ENCODE data around the gene UBAC1.

UBAC1 gene

DNA sequence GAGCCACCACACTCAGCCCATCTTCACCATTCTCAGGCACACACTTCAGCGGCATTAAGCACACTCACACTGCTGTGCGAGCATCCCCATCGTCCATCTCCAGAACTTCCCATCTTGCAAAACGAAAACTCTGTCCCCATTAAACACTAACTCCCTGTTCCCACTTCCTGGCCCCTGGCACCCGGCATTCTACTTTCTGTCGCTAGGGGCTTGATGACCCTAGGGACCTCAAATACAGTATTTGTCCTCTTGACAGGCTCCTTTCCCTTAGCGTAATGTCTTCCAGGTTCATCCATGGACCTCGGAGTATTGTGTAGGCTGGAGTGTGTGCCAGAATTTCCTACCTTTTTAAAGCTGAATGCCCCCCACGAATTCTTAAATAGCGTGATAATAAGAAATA lies 14.7 kb upstream of the UBAC1 start:
- TF ChIP-seq FOXM1 (IDR thresholded peaks at IDR 0.05; ENCODE audit: borderline replicate concordance, low read depth) = no peak
- no peak for TF ChIP-seq YY1 (IDR thresholded peaks at IDR 0.05; ENCODE audit: low read depth)
- TF ChIP-seq, protein P1, sequence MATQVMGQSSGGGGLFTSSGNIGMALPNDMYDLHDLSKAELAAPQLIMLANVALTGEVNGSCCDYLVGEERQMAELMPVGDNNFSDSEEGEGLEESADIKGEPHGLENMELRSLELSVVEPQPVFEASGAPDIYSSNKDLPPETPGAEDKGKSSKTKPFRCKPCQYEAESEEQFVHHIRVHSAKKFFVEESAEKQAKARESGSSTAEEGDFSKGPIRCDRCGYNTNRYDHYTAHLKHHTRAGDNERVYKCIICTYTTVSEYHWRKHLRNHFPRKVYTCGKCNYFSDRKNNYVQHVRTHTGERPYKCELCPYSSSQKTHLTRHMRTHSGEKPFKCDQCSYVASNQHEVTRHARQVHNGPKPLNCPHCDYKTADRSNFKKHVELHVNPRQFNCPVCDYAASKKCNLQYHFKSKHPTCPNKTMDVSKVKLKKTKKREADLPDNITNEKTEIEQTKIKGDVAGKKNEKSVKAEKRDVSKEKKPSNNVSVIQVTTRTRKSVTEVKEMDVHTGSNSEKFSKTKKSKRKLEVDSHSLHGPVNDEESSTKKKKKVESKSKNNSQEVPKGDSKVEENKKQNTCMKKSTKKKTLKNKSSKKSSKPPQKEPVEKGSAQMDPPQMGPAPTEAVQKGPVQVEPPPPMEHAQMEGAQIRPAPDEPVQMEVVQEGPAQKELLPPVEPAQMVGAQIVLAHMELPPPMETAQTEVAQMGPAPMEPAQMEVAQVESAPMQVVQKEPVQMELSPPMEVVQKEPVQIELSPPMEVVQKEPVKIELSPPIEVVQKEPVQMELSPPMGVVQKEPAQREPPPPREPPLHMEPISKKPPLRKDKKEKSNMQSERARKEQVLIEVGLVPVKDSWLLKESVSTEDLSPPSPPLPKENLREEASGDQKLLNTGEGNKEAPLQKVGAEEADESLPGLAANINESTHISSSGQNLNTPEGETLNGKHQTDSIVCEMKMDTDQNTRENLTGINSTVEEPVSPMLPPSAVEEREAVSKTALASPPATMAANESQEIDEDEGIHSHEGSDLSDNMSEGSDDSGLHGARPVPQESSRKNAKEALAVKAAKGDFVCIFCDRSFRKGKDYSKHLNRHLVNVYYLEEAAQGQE (IDR thresholded peaks at IDR 0.05; ENCODE audit: low read depth) = no peak
- TF ChIP-seq TAF1 (IDR thresholded peaks at IDR 0.05; ENCODE audit: low read depth) = no peak
- no peak for TF ChIP-seq TEAD4 (IDR thresholded peaks at IDR 0.05)
- TF ChIP-seq CREB1 (IDR thresholded peaks at IDR 0.05; ENCODE audit: low read depth) = no peak
- TF ChIP-seq EP300 (IDR thresholded peaks at IDR 0.05; ENCODE audit: borderline replicate concordance) = no peak
- no peak for TF ChIP-seq EGR1 (IDR thresholded peaks at IDR 0.05)
- TF ChIP-seq TCF12 (IDR thresholded peaks at IDR 0.05; ENCODE audit: low read depth) = no peak
- TF ChIP-seq CEBPB (IDR thresholded peaks at IDR 0.05) = no peak

DNA sequence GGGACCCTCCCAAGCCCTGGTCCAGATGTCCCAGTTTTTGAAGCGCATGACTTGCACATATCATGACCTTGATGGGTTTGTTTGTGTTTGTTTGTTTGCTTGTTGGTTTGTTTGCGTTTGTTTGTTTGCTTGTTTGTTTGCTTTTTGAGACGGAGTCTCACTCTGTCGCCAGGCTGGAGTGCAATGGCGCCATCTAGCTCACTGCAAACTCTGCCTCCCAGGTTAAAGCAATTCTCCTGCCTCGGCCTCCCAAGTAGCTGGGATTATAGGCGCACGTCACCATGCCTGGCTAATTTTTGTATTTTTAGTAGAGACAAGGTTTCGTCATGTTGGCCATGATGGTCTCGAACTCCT lies 13.0 kb upstream of the UBAC1 start:
- TF ChIP-seq RAD21 (IDR thresholded peaks at IDR 0.05; ENCODE audit: low read depth) = peak; percentile 30; the same call in 1 of the 2 replicates
- TF ChIP-seq, protein P2, sequence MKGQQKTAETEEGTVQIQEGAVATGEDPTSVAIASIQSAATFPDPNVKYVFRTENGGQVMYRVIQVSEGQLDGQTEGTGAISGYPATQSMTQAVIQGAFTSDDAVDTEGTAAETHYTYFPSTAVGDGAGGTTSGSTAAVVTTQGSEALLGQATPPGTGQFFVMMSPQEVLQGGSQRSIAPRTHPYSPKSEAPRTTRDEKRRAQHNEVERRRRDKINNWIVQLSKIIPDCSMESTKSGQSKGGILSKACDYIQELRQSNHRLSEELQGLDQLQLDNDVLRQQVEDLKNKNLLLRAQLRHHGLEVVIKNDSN (IDR thresholded peaks at IDR 0.05) = no peak

DNA sequence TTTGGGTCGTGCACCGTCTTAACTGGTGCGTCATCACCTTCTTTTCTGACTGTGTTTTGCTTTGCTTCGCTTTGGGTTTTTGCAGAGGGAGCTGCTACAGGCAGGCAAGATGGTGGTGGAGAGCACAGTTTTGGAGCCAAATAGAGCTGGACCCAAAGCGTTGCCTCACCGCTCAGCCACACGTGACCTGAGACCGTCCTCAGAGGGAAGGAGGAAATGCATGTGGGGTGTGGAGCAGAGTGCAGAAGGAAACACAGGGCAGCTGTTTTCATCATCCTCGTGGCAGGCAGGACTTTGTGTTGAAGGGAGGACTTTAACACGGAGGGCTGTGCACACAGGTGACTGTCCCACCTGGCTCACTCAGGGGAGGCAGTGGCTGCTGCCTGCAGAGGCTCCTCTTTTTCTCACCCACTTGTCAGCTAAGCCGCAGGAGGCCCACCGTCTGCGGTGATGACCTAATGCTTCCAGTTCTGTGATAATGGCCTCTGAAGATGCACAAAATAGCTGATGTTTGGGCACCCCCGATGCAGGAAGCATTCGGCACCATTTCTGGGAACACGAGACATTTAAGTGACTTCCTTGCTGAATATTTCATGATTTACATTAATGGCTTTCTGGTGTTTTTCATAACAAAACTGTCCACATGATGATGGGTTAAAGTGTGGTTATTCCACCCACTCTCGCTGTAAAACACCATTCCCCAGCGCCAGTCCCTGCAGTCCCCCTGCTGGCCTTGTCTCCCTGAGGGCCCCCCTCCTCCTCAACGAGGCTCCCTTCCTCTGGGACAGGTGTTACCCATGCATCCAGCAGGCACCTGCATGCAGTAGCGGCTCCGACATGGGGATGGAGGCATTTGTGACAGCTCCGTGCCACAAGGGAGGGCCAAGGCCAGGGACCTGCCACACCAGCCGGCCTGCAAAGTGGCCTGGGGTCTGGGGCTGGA lies 12.4 kb upstream of the UBAC1 start:
- TF ChIP-seq YY1 (IDR thresholded peaks at IDR 0.05; ENCODE audit: low read depth) = no peak
- TF ChIP-seq, protein P2 (IDR thresholded peaks at IDR 0.05) = peak; percentile 63

DNA sequence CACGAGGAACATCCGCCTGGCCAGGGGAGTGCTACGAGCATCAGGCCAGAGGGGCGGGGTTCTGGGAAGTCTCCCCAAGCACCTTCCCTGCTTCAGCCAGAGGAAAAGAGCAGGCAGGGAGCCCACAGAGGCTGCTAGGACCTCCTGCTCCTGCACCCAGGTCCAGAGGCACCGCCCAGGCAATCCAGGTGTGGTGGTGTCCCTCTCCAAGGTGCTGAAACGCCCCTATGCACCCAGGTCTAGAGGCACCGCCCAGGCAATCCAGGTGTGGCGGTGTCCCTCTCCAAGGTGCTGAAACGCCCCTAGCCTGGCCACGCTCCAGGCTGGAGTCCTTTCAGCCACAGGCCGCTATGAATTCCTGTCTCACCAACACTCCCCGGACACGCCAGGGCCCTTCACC lies 10.7 kb upstream of the UBAC1 start:
- no peak for TF ChIP-seq CREB1 (IDR thresholded peaks at IDR 0.05; ENCODE audit: low read depth)
- TF ChIP-seq, protein P3, sequence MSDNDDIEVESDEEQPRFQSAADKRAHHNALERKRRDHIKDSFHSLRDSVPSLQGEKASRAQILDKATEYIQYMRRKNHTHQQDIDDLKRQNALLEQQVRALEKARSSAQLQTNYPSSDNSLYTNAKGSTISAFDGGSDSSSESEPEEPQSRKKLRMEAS (IDR thresholded peaks at IDR 0.05) = peak; percentile 89
- no peak for TF ChIP-seq RAD21 (IDR thresholded peaks at IDR 0.05; ENCODE audit: low read depth)
- peak; percentile 49; the same call in 1 of the 2 replicates for TF ChIP-seq ZBTB7A (IDR thresholded peaks at IDR 0.05; ENCODE audit: low read depth)
- peak; percentile 91 for TF ChIP-seq NFIC (IDR thresholded peaks at IDR 0.05)
- peak; percentile 57; the same call in 1 of the 2 replicates for TF ChIP-seq YY1 (IDR thresholded peaks at IDR 0.05; ENCODE audit: low read depth)
- no peak for TF ChIP-seq FOXM1 (IDR thresholded peaks at IDR 0.05; ENCODE audit: borderline replicate concordance, low read depth)
- TF ChIP-seq EP300 (IDR thresholded peaks at IDR 0.05; ENCODE audit: borderline replicate concordance) = no peak; the same call in 1 of the 2 replicates
- no peak for TF ChIP-seq CEBPB (IDR thresholded peaks at IDR 0.05)
- TF ChIP-seq, protein P2 (IDR thresholded peaks at IDR 0.05) = peak; percentile 30; the same call in 1 of the 2 replicates
- TF ChIP-seq TCF12 (IDR thresholded peaks at IDR 0.05; ENCODE audit: low read depth) = peak; percentile 91
- TF ChIP-seq, protein P1 (IDR thresholded peaks at IDR 0.05; ENCODE audit: low read depth) = peak; percentile 99
- TF ChIP-seq TAF1 (IDR thresholded peaks at IDR 0.05; ENCODE audit: low read depth) = no peak
- TF ChIP-seq EGR1 (IDR thresholded peaks at IDR 0.05) = no peak
- TF ChIP-seq TEAD4 (IDR thresholded peaks at IDR 0.05) = peak; percentile 50

DNA sequence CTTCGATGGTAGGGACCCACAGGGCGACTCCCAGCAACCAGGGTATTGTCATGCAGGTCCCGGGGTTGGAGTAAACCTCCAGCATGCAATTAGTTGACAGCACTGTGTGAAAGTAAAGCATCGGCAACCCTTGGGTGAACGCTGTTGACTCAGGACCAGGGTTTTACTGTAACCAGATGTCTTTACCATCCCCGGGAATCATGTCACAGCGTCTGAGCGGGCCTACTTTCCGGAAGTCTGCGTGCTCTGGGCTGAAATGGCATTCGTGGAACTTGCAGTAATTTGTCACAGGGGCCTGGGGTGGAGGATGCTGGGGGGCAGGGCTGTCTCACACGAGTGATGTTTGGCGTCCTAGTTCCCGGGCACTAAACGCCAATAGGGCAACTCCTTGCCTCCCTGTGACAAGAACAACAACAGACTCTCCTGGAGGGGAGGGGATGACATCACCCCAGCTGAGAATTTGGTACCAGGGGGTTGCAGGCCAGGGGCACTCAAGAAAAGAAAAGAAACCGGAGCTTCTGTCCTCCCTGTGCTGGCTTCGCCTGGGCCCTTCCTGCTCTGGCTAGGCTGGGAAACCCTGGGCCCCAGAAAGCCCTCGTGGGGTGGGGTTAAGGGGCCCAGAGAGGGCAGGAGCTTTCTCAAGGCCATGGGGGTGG lies 10.1 kb upstream of the UBAC1 start:
- TF ChIP-seq, protein P2 (IDR thresholded peaks at IDR 0.05) = no peak
- TF ChIP-seq, protein P1 (IDR thresholded peaks at IDR 0.05; ENCODE audit: low read depth) = no peak
- TF ChIP-seq TCF12 (IDR thresholded peaks at IDR 0.05; ENCODE audit: low read depth) (no peak), RAD21 (IDR thresholded peaks at IDR 0.05; ENCODE audit: low read depth) (no peak), EP300 (IDR thresholded peaks at IDR 0.05; ENCODE audit: borderline replicate concordance) (no peak), ZBTB7A (IDR thresholded peaks at IDR 0.05; ENCODE audit: low read depth) (no peak), FOXM1 (IDR thresholded peaks at IDR 0.05; ENCODE audit: borderline replicate concordance, low read depth) (no peak), NFIC (IDR thresholded peaks at IDR 0.05) (no peak), CEBPB (IDR thresholded peaks at IDR 0.05) (no peak), CREB1 (IDR thresholded peaks at IDR 0.05; ENCODE audit: low read depth) (no peak), EGR1 (IDR thresholded peaks at IDR 0.05) (no peak), TAF1 (IDR thresholded peaks at IDR 0.05; ENCODE audit: low read depth) (no peak), TEAD4 (IDR thresholded peaks at IDR 0.05) (no peak), YY1 (IDR thresholded peaks at IDR 0.05; ENCODE audit: low read depth) (no peak)
- TF ChIP-seq, protein P3 (IDR thresholded peaks at IDR 0.05) = no peak

All from Ishikawa (cell line).